ENCODE measurements around the gene POLD1.

Gene POLD1

GRCh38 chr19:50401605-50402450 is 17.7 kb downstream of the POLD1 start:
- Histone ChIP-seq H3K79me2 (ENCODE audit: control insufficient read depth, insufficient read depth, low read length) (no peaks in the 10 kb centered on the region), H3K79me1 (ENCODE audit: low read length) (no peaks in the 10 kb centered on the region), H3K56ac (ENCODE audit: low read length) (no peak overlapping the region), H3K27ac (ENCODE audit: low read depth, low read length) (no peak overlapping the region), H3K23ac (ENCODE audit: low read length) (no peak overlapping the region), H2BK120ac (ENCODE audit: low read depth, low read length) (no peak overlapping the region), H3K4ac (ENCODE audit: low read depth, low read length) (no peak overlapping the region), H4K8ac (ENCODE audit: low read depth, low read length) (no peak overlapping the region), H3K18ac (ENCODE audit: low read length) (no peak overlapping the region), H3K36me3 (ENCODE audit: control insufficient read depth, insufficient read depth, low read length) (peaks cover 5% of the 10 kb centered on the region), H3K9ac (ENCODE audit: low read length) (no peak overlapping the region), H3K4me1 (ENCODE audit: control insufficient read depth, low read depth, low read length) (no peaks in the 10 kb centered on the region), H2BK5ac (ENCODE audit: low read length) (no peak overlapping the region), H3K4me3 (ENCODE audit: low read length) (no peak overlapping the region), H3K4me2 (ENCODE audit: low read length) (no peak overlapping the region), H4K5ac (ENCODE audit: low read length) (no peak overlapping the region), H3K27me3 (ENCODE audit: insufficient read depth, low read length, poor library complexity) (no peaks in the 10 kb centered on the region), H2BK15ac (replicated peaks; ENCODE audit: low read depth) (no peak overlapping the region), H2AK5ac (ENCODE audit: low read length) (no peak overlapping the region)
- no CpG with 5 or more reads among the region's 48 CpGs for WGBS (ENCODE audit: extremely low coverage, insufficient coverage, low lambda C conversion rate)
- DNase-seq = no peak

DNA sequence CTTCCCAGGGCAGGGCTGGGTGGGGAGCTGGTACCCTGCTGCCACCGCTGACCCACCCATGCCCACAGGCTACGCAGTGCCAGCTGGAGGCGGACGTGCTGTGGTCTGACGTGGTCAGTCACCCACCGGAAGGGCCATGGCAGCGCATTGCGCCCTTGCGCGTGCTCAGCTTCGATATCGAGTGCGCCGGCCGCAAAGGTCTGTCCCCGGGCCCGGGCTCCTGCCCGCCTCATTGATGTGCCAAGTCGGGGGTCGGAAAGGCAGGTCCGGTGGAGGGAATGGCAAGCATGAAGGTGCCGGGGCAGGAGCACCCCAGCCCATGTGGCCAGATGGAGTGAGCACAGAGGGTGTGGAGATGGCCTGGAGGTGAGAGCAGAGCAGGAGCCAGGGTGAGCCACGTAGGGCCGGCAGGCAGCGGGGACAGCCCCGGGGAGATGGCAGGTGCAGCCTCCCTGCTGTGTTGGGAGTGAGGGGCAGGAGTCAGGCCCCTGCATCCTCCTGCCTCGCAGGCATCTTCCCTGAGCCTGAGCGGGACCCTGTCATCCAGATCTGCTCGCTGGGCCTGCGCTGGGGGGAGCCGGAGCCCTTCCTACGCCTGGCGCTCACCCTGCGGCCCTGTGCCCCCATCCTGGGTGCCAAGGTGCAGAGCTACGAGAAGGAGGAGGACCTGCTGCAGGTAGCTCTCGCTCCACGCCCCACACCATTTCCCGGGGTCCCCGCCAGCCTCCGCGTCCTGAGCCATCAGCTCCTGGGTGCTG is 18.6 kb downstream of the POLD1 start:
- DNase-seq = no peak
- WGBS (ENCODE audit: extremely low coverage, insufficient coverage, low lambda C conversion rate) = no CpG with 5 or more reads among the region's 41 CpGs
- Histone ChIP-seq H3K23ac (ENCODE audit: low read length) (no peak overlapping the region), H3K4ac (ENCODE audit: low read depth, low read length) (no peak overlapping the region), H2BK120ac (ENCODE audit: low read depth, low read length) (no peak overlapping the region), H3K79me1 (ENCODE audit: low read length) (no peaks in the 10 kb centered on the region), H3K27me3 (ENCODE audit: insufficient read depth, low read length, poor library complexity) (no peaks in the 10 kb centered on the region), H4K8ac (ENCODE audit: low read depth, low read length) (no peak overlapping the region), H3K4me3 (ENCODE audit: low read length) (no peak overlapping the region), H3K36me3 (ENCODE audit: control insufficient read depth, insufficient read depth, low read length) (peaks cover 8% of the 10 kb centered on the region), H2BK5ac (ENCODE audit: low read length) (no peak overlapping the region), H3K79me2 (ENCODE audit: control insufficient read depth, insufficient read depth, low read length) (no peaks in the 10 kb centered on the region), H2BK15ac (replicated peaks; ENCODE audit: low read depth) (no peak overlapping the region), H3K27ac (ENCODE audit: low read depth, low read length) (no peak overlapping the region), H3K4me2 (ENCODE audit: low read length) (no peak overlapping the region), H4K5ac (ENCODE audit: low read length) (no peak overlapping the region), H2AK5ac (ENCODE audit: low read length) (no peak overlapping the region), H3K18ac (ENCODE audit: low read length) (no peak overlapping the region), H3K4me1 (ENCODE audit: control insufficient read depth, low read depth, low read length) (no peaks in the 10 kb centered on the region), H3K9ac (ENCODE audit: low read length) (no peak overlapping the region), H3K56ac (ENCODE audit: low read length) (no peak overlapping the region)

GRCh38 chr19:50406156-50406820 is 22.1 kb downstream of the POLD1 start:
- no peak overlapping the region for H3K9ac ChIP-seq (ENCODE audit: low read length)
- no peak overlapping the region for H3K27ac ChIP-seq (ENCODE audit: low read depth, low read length)
- no peak overlapping the region for H4K8ac ChIP-seq (ENCODE audit: low read depth, low read length)
- H3K4me1 ChIP-seq (ENCODE audit: control insufficient read depth, low read depth, low read length) = no peaks in the 10 kb centered on the region
- no CpG with 5 or more reads among the region's 22 CpGs for WGBS (ENCODE audit: extremely low coverage, insufficient coverage, low lambda C conversion rate)
- H4K5ac ChIP-seq (ENCODE audit: low read length) = no peak overlapping the region
- no peak overlapping the region for H2AK5ac ChIP-seq (ENCODE audit: low read length)
- H3K79me2 ChIP-seq (ENCODE audit: control insufficient read depth, insufficient read depth, low read length) = no peaks in the 10 kb centered on the region
- H3K18ac ChIP-seq (ENCODE audit: low read length) = no peak overlapping the region
- no peak overlapping the region for H3K56ac ChIP-seq (ENCODE audit: low read length)
- no peaks in the 10 kb centered on the region for H3K79me1 ChIP-seq (ENCODE audit: low read length)
- H3K4ac ChIP-seq (ENCODE audit: low read depth, low read length) = no peak overlapping the region
- no peak overlapping the region for H3K4me2 ChIP-seq (ENCODE audit: low read length)
- H2BK5ac ChIP-seq (ENCODE audit: low read length) = no peak overlapping the region
- no peak overlapping the region for H3K4me3 ChIP-seq (ENCODE audit: low read length)
- no peak overlapping the region for H3K23ac ChIP-seq (ENCODE audit: low read length)
- H2BK15ac ChIP-seq (replicated peaks; ENCODE audit: low read depth) = no peak overlapping the region
- no peaks in the 10 kb centered on the region for H3K27me3 ChIP-seq (ENCODE audit: insufficient read depth, low read length, poor library complexity)
- DNase-seq = no peak
- H2BK120ac ChIP-seq (ENCODE audit: low read depth, low read length) = no peak overlapping the region
- H3K36me3 ChIP-seq (ENCODE audit: control insufficient read depth, insufficient read depth, low read length) = peaks cover 12% of the 10 kb centered on the region

GRCh38 chr19:50406829-50407228 is 22.7 kb downstream of the POLD1 start:
- Histone ChIP-seq H3K4me1 (ENCODE audit: control insufficient read depth, low read depth, low read length) (no peaks in the 10 kb centered on the region), H3K27ac (ENCODE audit: low read depth, low read length) (no peak overlapping the region), H3K18ac (ENCODE audit: low read length) (no peak overlapping the region), H3K4me3 (ENCODE audit: low read length) (no peak overlapping the region), H4K8ac (ENCODE audit: low read depth, low read length) (no peak overlapping the region), H3K79me2 (ENCODE audit: control insufficient read depth, insufficient read depth, low read length) (no peaks in the 10 kb centered on the region), H3K36me3 (ENCODE audit: control insufficient read depth, insufficient read depth, low read length) (peaks cover 12% of the 10 kb centered on the region), H2BK15ac (replicated peaks; ENCODE audit: low read depth) (no peak overlapping the region), H3K9ac (ENCODE audit: low read length) (no peak overlapping the region), H4K5ac (ENCODE audit: low read length) (no peak overlapping the region), H3K79me1 (ENCODE audit: low read length) (no peaks in the 10 kb centered on the region), H2BK120ac (ENCODE audit: low read depth, low read length) (no peak overlapping the region), H3K56ac (ENCODE audit: low read length) (no peak overlapping the region), H3K27me3 (ENCODE audit: insufficient read depth, low read length, poor library complexity) (no peaks in the 10 kb centered on the region), H3K4me2 (ENCODE audit: low read length) (no peak overlapping the region), H3K23ac (ENCODE audit: low read length) (no peak overlapping the region), H3K4ac (ENCODE audit: low read depth, low read length) (no peak overlapping the region), H2AK5ac (ENCODE audit: low read length) (no peak overlapping the region), H2BK5ac (ENCODE audit: low read length) (no peak overlapping the region)
- DNase-seq = no peak
- WGBS (ENCODE audit: extremely low coverage, insufficient coverage, low lambda C conversion rate) = no CpG with 5 or more reads among the region's 19 CpGs

DNA sequence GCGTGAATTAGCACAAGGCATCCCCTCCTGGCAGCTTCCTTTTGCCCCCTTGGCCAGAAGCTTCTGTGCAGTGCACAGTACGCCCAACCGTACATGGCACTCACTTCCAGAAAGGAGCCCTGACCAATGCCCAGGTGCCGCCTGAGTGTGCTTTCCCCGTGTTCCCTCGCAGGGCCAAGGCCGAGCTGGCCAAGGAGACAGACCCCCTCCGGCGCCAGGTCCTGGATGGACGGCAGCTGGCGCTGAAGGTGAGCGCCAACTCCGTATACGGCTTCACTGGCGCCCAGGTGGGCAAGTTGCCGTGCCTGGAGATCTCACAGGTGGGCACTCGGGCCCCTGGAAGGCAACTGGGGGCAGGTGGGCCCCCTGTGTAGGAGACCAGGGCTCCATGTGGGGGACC is 25.2 kb downstream of the POLD1 start:
- H4K8ac ChIP-seq (ENCODE audit: low read depth, low read length) = no peak overlapping the region
- no peak overlapping the region for H3K4me2 ChIP-seq (ENCODE audit: low read length)
- no peak overlapping the region for H3K4me3 ChIP-seq (ENCODE audit: low read length)
- no CpG with 5 or more reads among the region's 17 CpGs for WGBS (ENCODE audit: extremely low coverage, insufficient coverage, low lambda C conversion rate)
- no peaks in the 10 kb centered on the region for H3K79me1 ChIP-seq (ENCODE audit: low read length)
- no peak overlapping the region for H3K23ac ChIP-seq (ENCODE audit: low read length)
- no peaks in the 10 kb centered on the region for H3K79me2 ChIP-seq (ENCODE audit: control insufficient read depth, insufficient read depth, low read length)
- no peak overlapping the region for H2BK5ac ChIP-seq (ENCODE audit: low read length)
- H2BK120ac ChIP-seq (ENCODE audit: low read depth, low read length) = no peak overlapping the region
- no peak overlapping the region for H3K9ac ChIP-seq (ENCODE audit: low read length)
- H3K36me3 ChIP-seq (ENCODE audit: control insufficient read depth, insufficient read depth, low read length) = peaks cover 10% of the 10 kb centered on the region
- no peak overlapping the region for H4K5ac ChIP-seq (ENCODE audit: low read length)
- no peak overlapping the region for H2AK5ac ChIP-seq (ENCODE audit: low read length)
- no peak overlapping the region for H3K18ac ChIP-seq (ENCODE audit: low read length)
- H3K56ac ChIP-seq (ENCODE audit: low read length) = no peak overlapping the region
- DNase-seq = no peak
- no peak overlapping the region for H3K4ac ChIP-seq (ENCODE audit: low read depth, low read length)
- no peak overlapping the region for H2BK15ac ChIP-seq (replicated peaks; ENCODE audit: low read depth)
- no peak overlapping the region for H3K27ac ChIP-seq (ENCODE audit: low read depth, low read length)
- no peaks in the 10 kb centered on the region for H3K4me1 ChIP-seq (ENCODE audit: control insufficient read depth, low read depth, low read length)
- H3K27me3 ChIP-seq (ENCODE audit: insufficient read depth, low read length, poor library complexity) = no peaks in the 10 kb centered on the region
